MM.1S (cell line): Measurements from ENCODE around the gene PLCG2.

Experiments used
- DNase-seq: peaks from one replicate; pipeline ENCODE4 v3.0.0-alpha.2; 2015
- H2AFZ ChIP-seq: fragments of 300-600 bp; sonication (generic); 2 replicates; pipeline ENCODE4 v1.6.0; 2016; ENCODE audit warnings: antibody characterized with exemption, low read length
- H3F3A ChIP-seq: fragments of 300-600 bp; sonication (generic); 2 replicates; pipeline ENCODE4 v1.6.1; 2016; ENCODE audit warnings: mild to moderate bottlenecking, antibody characterized with exemption, low read length, moderate library complexity, mixed read lengths; ENCODE audit not compliant: insufficient read depth
- H3K27ac ChIP-seq: fragments of 300-600 bp; sonication (generic); 2 replicates; pipeline ENCODE4 v1.5.1; 2016; ENCODE audit warnings: mild to moderate bottlenecking, low read length
- H3K27me3 ChIP-seq: fragments of 300-600 bp; sonication (generic); replicated peaks from 2 replicates; pipeline ENCODE4 v1.6.0; 2016; ENCODE audit warnings: low read length; ENCODE audit not compliant: insufficient read depth
- H3K36me3 ChIP-seq: fragments of 300-600 bp; sonication (generic); replicated peaks from 2 replicates; pipeline ENCODE4 v1.6.1; 2016; ENCODE audit warnings: mild to moderate bottlenecking, low read length, mixed read lengths; ENCODE audit not compliant: insufficient read depth
- H3K4me1 ChIP-seq: fragments of 300-600 bp; sonication (generic); 2 replicates; pipeline ENCODE4 v1.6.1; 2016; ENCODE audit warnings: low read length, mixed read lengths
- H3K4me2 ChIP-seq: fragments of 300-600 bp; sonication (generic); 2 replicates; pipeline ENCODE4 v1.6.0; 2016; ENCODE audit warnings: low read depth, low read length
- H3K4me3 ChIP-seq: fragments of 300-600 bp; sonication (generic); 2 replicates; pipeline ENCODE4 v1.5.1; 2016; ENCODE audit warnings: low read length, mixed read lengths
- H3K79me2 ChIP-seq: fragments of 300-600 bp; sonication (generic); 2 replicates; pipeline ENCODE4 v1.6.1; 2016; ENCODE audit warnings: mixed run types, low read length, mixed read lengths
- H3K9ac ChIP-seq: fragments of 300-600 bp; sonication (generic); 2 replicates; pipeline ENCODE4 v1.6.1; 2016; ENCODE audit warnings: low read length, mixed read lengths
- H3K9me2 ChIP-seq: fragments of 300-600 bp; sonication (generic); replicated peaks from 2 replicates; pipeline ENCODE4 v1.6.1; 2016; ENCODE audit warnings: mild to moderate bottlenecking, low read length, mixed read lengths; ENCODE audit not compliant: insufficient read depth
- H3K9me3 ChIP-seq: fragments of 300-600 bp; sonication (generic); replicated peaks from 2 replicates; pipeline ENCODE4 v1.6.1; 2016; ENCODE audit warnings: mild to moderate bottlenecking, low read length, mixed read lengths; ENCODE audit not compliant: insufficient read depth
- H4K20me1 ChIP-seq: fragments of 300-600 bp; sonication (generic); 2 replicates; pipeline ENCODE4 v1.6.1; 2016; ENCODE audit warnings: mild to moderate bottlenecking, low read length, moderate library complexity, mixed read lengths; ENCODE audit not compliant: insufficient read depth
- CTCF ChIP-seq: fragments of 300-600 bp; sonication (generic); IDR thresholded peaks from 2 replicates; pipeline ENCODE4 v1.5.1; 2016; ENCODE audit warnings: antibody characterized with exemption, low read length, mixed read lengths
- EZH2 ChIP-seq: fragments of 300-600 bp; sonication (generic); optimal IDR thresholded peaks from 2 replicates; pipeline ENCODE3; 2017; ENCODE audit warnings: low read depth, mild to moderate bottlenecking, antibody characterized with exemption, low read length, mixed read lengths
- EZH2phosphoT487 ChIP-seq: fragments of 300-600 bp; sonication (generic); IDR thresholded peaks from 2 replicates; pipeline ENCODE4 v1.6.1; 2018; ENCODE audit warnings: antibody characterized with exemption, low read length

Gene PLCG2

GRCh38 chr16:81754858-81755257, 24.2 kb upstream of the PLCG2 start:
- no peak overlapping the region for H3K27ac ChIP-seq
- H3K9me2 ChIP-seq, result no peaks in the 10 kb centered on the region
- no peak for TF ChIP-seq EZH2
- TF ChIP-seq CTCF, result no peak
- TF ChIP-seq EZH2phosphoT487, result no peak
- H3K4me1 ChIP-seq, result peaks cover 7% of the 10 kb centered on the region
- no peaks in the 10 kb centered on the region for H3K79me2 ChIP-seq
- H3K36me3 ChIP-seq, result no peaks in the 10 kb centered on the region
- no peaks in the 10 kb centered on the region for H4K20me1 ChIP-seq
- H2AFZ ChIP-seq, result no peak overlapping the region
- no peaks in the 10 kb centered on the region for H3F3A ChIP-seq
- no peak for DNase-seq
- H3K9ac ChIP-seq, result no peak overlapping the region
- no peak overlapping the region for H3K4me2 ChIP-seq
- H3K9me3 ChIP-seq, result no peaks in the 10 kb centered on the region
- no peaks in the 10 kb centered on the region for H3K27me3 ChIP-seq
- H3K4me3 ChIP-seq, result no peak overlapping the region

- Histone ChIP-seq H3K79me2 (no peaks in the 10 kb centered on the region), H3K4me1 (peaks cover 7% of the 10 kb centered on the region), H3F3A (no peaks in the 10 kb centered on the region), H3K4me2 (no peak overlapping the region), H3K27me3 (no peaks in the 10 kb centered on the region), H2AFZ (no peak overlapping the region), H3K27ac (no peak overlapping the region), H3K9me3 (no peaks in the 10 kb centered on the region), H3K36me3 (no peaks in the 10 kb centered on the region), H3K4me3 (no peak overlapping the region), H3K9me2 (no peaks in the 10 kb centered on the region), H4K20me1 (no peaks in the 10 kb centered on the region), H3K9ac (no peak overlapping the region)
- no peak for DNase-seq
- TF ChIP-seq EZH2 (no peak), CTCF (no peak), EZH2phosphoT487 (no peak)
Measured at GRCh38 chr16:81755915-81756614, 23.0 kb upstream of the PLCG2 start.

- TF ChIP-seq CTCF, result no peak
- TF ChIP-seq EZH2, result no peak
- TF ChIP-seq EZH2phosphoT487, result no peak
- Histone ChIP-seq H3K36me3 (no peaks in the 10 kb centered on the region), H3K4me3 (no peak overlapping the region), H3K9me3 (no peaks in the 10 kb centered on the region), H3K4me1 (peaks cover 7% of the 10 kb centered on the region), H3K27ac (no peak overlapping the region), H3K9ac (no peak overlapping the region), H2AFZ (no peak overlapping the region), H3K79me2 (no peaks in the 10 kb centered on the region), H3K9me2 (no peaks in the 10 kb centered on the region), H3K4me2 (no peak overlapping the region), H3K27me3 (no peaks in the 10 kb centered on the region), H3F3A (no peaks in the 10 kb centered on the region), H4K20me1 (no peaks in the 10 kb centered on the region)
- DNase-seq, result no peak
Measured at GRCh38 chr16:81756615-81757356, 22.3 kb upstream of the PLCG2 start.
